A549 (cell line): Measurements from ENCODE around the gene GIGYF1. TPM values are rescaled to one million over a fixed set of nuclear protein-coding genes. Genes with fewer than 3 reads are reported as not detected.
A peak's percentile ranks its signal among the peaks of the same experiment; 100 is the strongest.

Experiments
- ATAC-seq, 2 experiments: fragments of 200-7000 bp in 1 of 2; fragments of >200 bp in 1 of 2; cut with Nextera tagmentation in 1 of 2; cut with Tn5 transposase in 1 of 2; 3 replicates each; pipeline versions ENCODE4 v1.8.0 to v1.9.1; 2018 to 2020; ENCODE audit warnings: mild to moderate bottlenecking in 1 of 2, moderate library complexity in 1 of 2
- CTCF ChIA-PET: fragments of 300-600 bp; sonication (Branson Sonifier 250); formaldehyde crosslinking; extraction: SDS; loops from one replicate; lab custom pipeline; 2021; ENCODE audit warnings: antibody characterized with exemption, inconsistent platforms; lab: Yijun Ruan, JAX
- POLR2A ChIA-PET: fragments of 350-600 bp; formaldehyde crosslinking; extraction: SDS; loops from one replicate; lab custom pipeline; 2021; ENCODE audit warnings: antibody characterized with exemption, inconsistent platforms; lab: Yijun Ruan, JAX
- DNase-seq, 2 experiments: peaks; one replicate each; pipeline versions ENCODE4 v3.0.0 to v3.0.0-alpha.2; 2011 to 2016; ENCODE audit warnings: low read depth in 1 of 2, low spot score in 1 of 2
- FAIRE-seq: peaks from 2 replicates; lab custom pipeline; 2011; peaks lifted over from hg19 to GRCh38; lab: Jason Lieb, UNC
- H3K27ac ChIP-seq, 2 experiments: fragments of >200 bp; sonication (Bioruptor Twin); formaldehyde crosslinking; 3 replicates each; pipeline ENCODE4 v1.5.1; 2016 to 2017
- H3K4me1 ChIP-seq: fragments of >200 bp; sonication (Bioruptor Twin); formaldehyde crosslinking; 3 replicates; pipeline ENCODE4 v1.6.1; 2016
- H3K4me2 ChIP-seq: fragments of >200 bp; sonication (Bioruptor Twin); formaldehyde crosslinking; 3 replicates; pipeline ENCODE4 v1.6.1; 2016
- H3K4me3 ChIP-seq: fragments of >200 bp; sonication (Bioruptor Twin); formaldehyde crosslinking; 3 replicates; pipeline ENCODE4 v1.5.1; 2016
- H3K9me3 ChIP-seq: fragments of >200 bp; sonication (Bioruptor Twin); formaldehyde crosslinking; 3 replicates; pipeline ENCODE4 v1.6.1; 2016
- CHD4 ChIP-seq: fragments of 200-600 bp; sonication (generic); IDR thresholded peaks from 2 replicates; pipeline ENCODE4 v1.6.1; 2016; ENCODE audit warnings: antibody characterized with exemption, mild to moderate bottlenecking, borderline replicate concordance
- EHMT2 ChIP-seq: fragments of 200-600 bp; sonication (generic); IDR thresholded peaks from 2 replicates; pipeline ENCODE4 v1.6.1; 2016; ENCODE audit warnings: antibody characterized with exemption, low read depth, mild to moderate bottlenecking, moderate library complexity
- ESRRA ChIP-seq: fragments of 150-350 bp; IDR thresholded peaks from 2 replicates; pipeline ENCODE4 v1.6.1; 2014; ENCODE audit warnings: mild to moderate bottlenecking, low read length, borderline replicate concordance
- FOSL2 ChIP-seq, 2 experiments: fragments of 450-650 bp in 1 of 2; fragments of >200 bp in 1 of 2; sonication (Bioruptor Twin) in 1 of 2; formaldehyde crosslinking; IDR thresholded peaks; 2 replicates each; pipeline versions ENCODE4 v1.5.0 to v1.6.1; 2016 to 2020; ENCODE audit warnings: mild to moderate bottlenecking in 1 of 2, moderate library complexity in 1 of 2
- FOXS1 ChIP-seq: fragments of 250-450 bp; sonication (Bioruptor Pico); IDR thresholded peaks from 2 replicates; pipeline ENCODE4 v1.5.0; 2020; ENCODE audit warnings: mild to moderate bottlenecking, moderate library complexity
- GATA3 ChIP-seq: IDR thresholded peaks from 2 replicates; pipeline ENCODE4 v1.6.1; 2012; ENCODE audit warnings: borderline replicate concordance
- HOXB13 ChIP-seq: fragments of 250-450 bp; sonication (Bioruptor Pico); IDR thresholded peaks from 2 replicates; pipeline ENCODE4 v1.5.0; 2020; ENCODE audit warnings: low read depth, mild to moderate bottlenecking, moderate library complexity
- HOXB5 ChIP-seq: fragments of 250-450 bp; sonication (Bioruptor Pico); IDR thresholded peaks from 2 replicates; pipeline ENCODE4 v1.5.0; 2020; ENCODE audit warnings: mild to moderate bottlenecking, moderate library complexity
- JUN ChIP-seq, 2 experiments: fragments of >200 bp; sonication (Bioruptor Twin); formaldehyde crosslinking; IDR thresholded peaks; 2 replicates in 1 of 2; 3 replicates in 1 of 2; pipeline ENCODE4 v1.6.1; 2016 to 2017
- KDM1A ChIP-seq: fragments of 200-600 bp; sonication (generic); IDR thresholded peaks from 2 replicates; pipeline ENCODE4 v1.6.1; 2016; ENCODE audit warnings: low read depth, mild to moderate bottlenecking
- MYC ChIP-seq: IDR thresholded peaks from 2 replicates; pipeline ENCODE4 v1.6.1; 2012; ENCODE audit warnings: mild to moderate bottlenecking, inconsistent platforms, low read length, improper control_type of control experiment, borderline replicate concordance
- NFE2L2 ChIP-seq: fragments of 150-350 bp; conservative IDR thresholded peaks from 2 replicates; pipeline ENCODE4 v1.6.1; 2014; ENCODE audit warnings: low read length
- NR3C1 ChIP-seq: fragments of >200 bp; sonication (Bioruptor Twin); formaldehyde crosslinking; IDR thresholded peaks from 3 replicates; pipeline ENCODE4 v1.6.1; 2017
- PBX3 ChIP-seq: IDR thresholded peaks from 2 replicates; pipeline ENCODE4 v1.6.1; 2012
- POLR2A ChIP-seq: IDR thresholded peaks from 2 replicates; pipeline ENCODE4 v1.6.1; 2012; ENCODE audit warnings: mild to moderate bottlenecking, low read length
- POLR2AphosphoS2 ChIP-seq: conservative IDR thresholded peaks from 2 replicates; pipeline ENCODE4 v1.6.1; 2012; ENCODE audit warnings: low read length, improper control_type of control experiment, inconsistent platforms
- RCOR1 ChIP-seq: fragments of 150-350 bp; IDR thresholded peaks from 2 replicates; pipeline ENCODE4 v1.6.1; 2014; ENCODE audit warnings: antibody characterized with exemption, low read length, low read depth
- RFX5 ChIP-seq: fragments of 450-650 bp; IDR thresholded peaks from 2 replicates; pipeline ENCODE4 v1.7.1; 2014; ENCODE audit warnings: antibody characterized with exemption, mild to moderate bottlenecking, moderate library complexity
- SMC3 ChIP-seq: fragments of >200 bp; sonication (Bioruptor Twin); formaldehyde crosslinking; IDR thresholded peaks from 3 replicates; pipeline ENCODE4 v1.6.1; 2018; ENCODE audit warnings: inconsistent platforms
- ZC3H11A ChIP-seq: fragments of 450-650 bp; IDR thresholded peaks from 2 replicates; pipeline ENCODE4 v1.6.1; 2014; ENCODE audit warnings: antibody characterized with exemption, mild to moderate bottlenecking
- WGBS: methylation state at CpG from one replicate; pipeline ENCODE4 v1.1.6; 2017; ENCODE audit errors: missing lambda C conversion rate; 5-methylcytosine and 5-hydroxymethylcytosine counted together
- polyA plus RNA-seq, 4 experiments: library from polyadenylated mRNA; depleted of rRNA in 3 of 4; stranded (reverse); fragments of >200 nt; fragmentation: RNase III in 1 of 4; extraction: RNeasy Plus Mini Kit Qiagen cat#74134 plus additional on column Dnase treatment in 1 of 4; gene quantifications; 2 replicates in 3 of 4; 3 replicates in 1 of 4; pipeline ENCODE4 v1.2.3, GENCODE V29; 2011 to 2017

Gene GIGYF1
- polyA plus RNA-seq, 2 of the 4 experiments (the other 2 are of a cell fraction), result 5.1 to 18.9 TPM

- Histone ChIP-seq H3K4me3 (no peak overlapping the region), H3K27ac (peak overlapping the region in 1 of 2 experiments; percentile 38; a peak in 1 of 6 replicates), H3K4me2 (no peak overlapping the region), H3K9me3 (no peaks in the 10 kb centered on the region), H3K4me1 (peaks cover 35% of the 10 kb centered on the region)
- DNase-seq (no peak), ATAC-seq (peak in 1 of 2 experiments; percentile 3; a peak in 1 of 6 replicates), FAIRE-seq (no peak)
- CTCF ChIA-PET, result interaction anchor here (1.0 to 6.4 kb wide), 7 partner anchors 11 to 51 kb away, joined by 3 to 72 read pairs (median 21); partner anchors contain the start of gene POP7
- POLR2A ChIA-PET, result no interaction called here
- TF ChIP-seq EHMT2 (no peak), HOXB13 (CRISPR knock-in tag) (no peak), POLR2AphosphoS2 (no peak), HOXB5 (CRISPR knock-in tag) (no peak), FOSL2 (IDR thresholded peaks at IDR 0.05) (no peak), FOSL2 (CRISPR knock-in tag; IDR thresholded peaks at IDR 0.05) (no peak), SMC3 (no peak), ZC3H11A (no peak), ESRRA (no peak), RFX5 (no peak)
- WGBS, result 88% methylated on average over 13 of the region's 13 CpGs
Measured at GRCh38 chr7:100679129-100679926, 14.7 kb downstream of the GIGYF1 start.

GRCh38 chr7:100678291-100678984 is 15.6 kb downstream of the GIGYF1 start:
- DNase-seq (no peak), ATAC-seq (no peak), FAIRE-seq (no peak)
- Histone ChIP-seq H3K9me3 (no peaks in the 10 kb centered on the region), H3K4me3 (no peak overlapping the region), H3K27ac (0 out of 6 replicates have a peak overlapping the region, but pooled peaks of 1 of the 2 experiments have one; percentile 22), H3K4me2 (no peak overlapping the region), H3K4me1 (peaks cover 35% of the 10 kb centered on the region)
- TF ChIP-seq PBX3, result no peak
- TF ChIP-seq RCOR1, result no peak
- TF ChIP-seq KDM1A, result no peak
- TF ChIP-seq NFE2L2, result no peak
- TF ChIP-seq HOXB5 (CRISPR knock-in tag), result no peak
- TF ChIP-seq JUN (IDR thresholded peaks at IDR 0.05), result no peak; a peak in 1 of 5 replicates
- TF ChIP-seq NR3C1, result no peak
- TF ChIP-seq GATA3, result no peak
- no peak for TF ChIP-seq POLR2A
- TF ChIP-seq POLR2AphosphoS2, result no peak
- no peak for TF ChIP-seq CHD4
- no peak for TF ChIP-seq FOXS1 (CRISPR knock-in tag)
- no peak for TF ChIP-seq MYC
- 96% methylated on average over 26 of the region's 35 CpGs for WGBS
- ChIA-PET POLR2A (interaction anchor here (0.6 to 1.3 kb wide), 2 partner anchors 92 to 118 kb away, joined by 3 to 4 read pairs; partner anchors contain the start of gene FBXO24), CTCF (interaction anchor here (0.6 to 6.4 kb wide), 5 partner anchors 12 to 64 kb away, joined by 5 to 72 read pairs (median 21); partner anchors contain the start of gene POP7)
